Lower leg skin (tissue), 4 donors: ENCODE data around the gene OASL. TPM values are rescaled to one million over a fixed set of nuclear protein-coding genes. Genes with fewer than 3 reads are reported as not detected.

Experiments
- DNase-seq, 2 donors: peaks; one replicate each; pipeline ENCODE4 v3.0.0-alpha.2; 2019; ENCODE audit warnings: low spot score in 2 of 2
- H3K4me3 ChIP-seq: fragments of 200-600 bp; sonication (generic); 2 replicates; pipeline ENCODE4 v1.5.1; 2017; ENCODE audit warnings: mild to moderate bottlenecking, low read depth; ENCODE audit not compliant: poor library complexity, severe bottlenecking
- CTCF ChIP-seq, 3 donors: fragments of 450-650 bp; IDR thresholded peaks; one replicate each; pipeline ENCODE4 v1.5.1; 2016; ENCODE audit warnings: antibody characterized with exemption in 3 of 3, mild to moderate bottlenecking in 3 of 3, moderate library complexity in 2 of 3
- POLR2A ChIP-seq, 2 donors: fragments of 450-650 bp; IDR thresholded peaks; one replicate each; pipeline ENCODE4 v1.6.1; 2016 to 2017; ENCODE audit warnings: antibody characterized with exemption in 2 of 2, mild to moderate bottlenecking in 1 of 2, moderate library complexity in 1 of 2
- WGBS, 2 donors: methylation state at CpG; one replicate each; pipeline ENCODE4 v1.1.5; 2018; 5-methylcytosine and 5-hydroxymethylcytosine counted together
- intact Hi-C: fragments of 100-400 bp; cut with DNase I; formaldehyde crosslinking; loops from one replicate; pipeline ENCODE4 v1.15.0; 2023; ENCODE audit warnings: low total_unique reads
- total RNA-seq, 4 donors: library from RNA; depleted of rRNA; stranded (reverse); fragments of >200 nt; gene quantifications; one replicate each; pipeline ENCODE4 v1.1.0, GENCODE V29; 2016

OASL gene
- total RNA-seq, 4 donors from 2014 or later = 0.25 to 0.39 TPM; not detected in 2

GRCh38 chr12:121022713-121023112, 16.3 kb downstream of the OASL start:
- DNase-seq = no peak
- no peak for TF ChIP-seq POLR2A (IDR thresholded peaks at IDR 0.05)
- no peak for TF ChIP-seq CTCF (IDR thresholded peaks at IDR 0.05)
- intact Hi-C loops = no loop called here
- WGBS, 2 donors = 70 to 75% methylated on average over 2 of the region's 2 CpGs
- H3K4me3 ChIP-seq = no peak overlapping the region

GRCh38 chr12:121021754-121022153, 17.3 kb downstream of the OASL start:
- WGBS, 2 donors = 87 to 88% methylated on average over 6 of the region's 6 CpGs
- no peak for TF ChIP-seq CTCF (IDR thresholded peaks at IDR 0.05)
- no peak for TF ChIP-seq POLR2A (IDR thresholded peaks at IDR 0.05)
- intact Hi-C loops = no loop called here
- no peak for DNase-seq
- H3K4me3 ChIP-seq = no peak overlapping the region

GRCh38 chr12:121018860-121019617, 20.0 kb downstream of the OASL start:
- no peak overlapping the region for H3K4me3 ChIP-seq
- TF ChIP-seq CTCF (IDR thresholded peaks at IDR 0.05) = no peak
- no peak for TF ChIP-seq POLR2A (IDR thresholded peaks at IDR 0.05)
- no peak for DNase-seq
- intact Hi-C loops = no loop called here
- 84 to 96% methylated on average over 2 of the region's 2 CpGs for WGBS, 2 donors

- no peak for DNase-seq
- intact Hi-C loops = no loop called here
- TF ChIP-seq CTCF (IDR thresholded peaks at IDR 0.05) (no peak), POLR2A (IDR thresholded peaks at IDR 0.05) (no peak)
- 90 to 94% methylated on average over 15 of the region's 15 CpGs for WGBS, 2 donors
- H3K4me3 ChIP-seq = no peak overlapping the region
Measured at GRCh38 chr12:121017966-121018491, 21.0 kb downstream of the OASL start.

GRCh38 chr12:121015825-121016766, 22.9 kb downstream of the OASL start, which contains the start of gene C12orf43:
C12orf43 (minus strand) TSS chr12:121016487; CDS start chr12:121016474, 13 bp downstream.
- peak within 1 kb of the TSS; percentile 63 for H3K4me3 ChIP-seq
- 1 to 2% methylated on average over 33 to 34 of the region's 34 CpGs for WGBS, 2 donors
- intact Hi-C loops = no loop called here
- DNase-seq = peak; percentile 95 to 98
- TF ChIP-seq CTCF (IDR thresholded peaks at IDR 0.05) (no peak), POLR2A (IDR thresholded peaks at IDR 0.05) (no peak)
